ENCODE results near the gene PRKN.

Gene PRKN

GRCh38 chr6:162331911-162332310 lies 395.7 kb downstream of the PRKN start:
- ATAC-seq (ENCODE audit: low read depth) (no peak), DNase-seq (ENCODE audit: low spot score) (no peak)
- H3K9me3 ChIP-seq (ENCODE audit: severe bottlenecking) = no peaks in the 10 kb centered on the region
- no peaks in the 10 kb centered on the region for H3K4me1 ChIP-seq (ENCODE audit: insufficient read depth, poor library complexity, severe bottlenecking)
- H3K4me3 ChIP-seq (ENCODE audit: severe bottlenecking) = no peak overlapping the region
- H3K27ac ChIP-seq (ENCODE audit: poor library complexity, severe bottlenecking) = no peak overlapping the region
- H3K27me3 ChIP-seq (ENCODE audit: insufficient read depth, poor library complexity, severe bottlenecking) = no peaks in the 10 kb centered on the region
- TF ChIP-seq CTCF (IDR thresholded peaks at IDR 0.05; ENCODE audit: poor library complexity, severe bottlenecking) = no peak
- H3K36me3 ChIP-seq (ENCODE audit: low read depth) = no peaks in the 10 kb centered on the region

- no peaks in the 10 kb centered on the region for H3K4me1 ChIP-seq (ENCODE audit: insufficient read depth, poor library complexity, severe bottlenecking)
- H3K27ac ChIP-seq (ENCODE audit: poor library complexity, severe bottlenecking) = no peak overlapping the region
- no peak overlapping the region for H3K4me3 ChIP-seq (ENCODE audit: severe bottlenecking)
- no peak for TF ChIP-seq CTCF (IDR thresholded peaks at IDR 0.05; ENCODE audit: poor library complexity, severe bottlenecking)
- H3K9me3 ChIP-seq (ENCODE audit: severe bottlenecking) = no peaks in the 10 kb centered on the region
- H3K27me3 ChIP-seq (ENCODE audit: insufficient read depth, poor library complexity, severe bottlenecking) = no peaks in the 10 kb centered on the region
- ATAC-seq (ENCODE audit: low read depth) = no peak
- no peaks in the 10 kb centered on the region for H3K36me3 ChIP-seq (ENCODE audit: low read depth)
- no peak for DNase-seq (ENCODE audit: low spot score)
Measured at GRCh38 chr6:162325826-162326225, 401.7 kb downstream of the PRKN start.

GRCh38 chr6:162325051-162325450 lies 402.5 kb downstream of the PRKN start:
- no peak for TF ChIP-seq CTCF (IDR thresholded peaks at IDR 0.05; ENCODE audit: poor library complexity, severe bottlenecking)
- Histone ChIP-seq H3K36me3 (ENCODE audit: low read depth) (no peaks in the 10 kb centered on the region), H3K27me3 (ENCODE audit: insufficient read depth, poor library complexity, severe bottlenecking) (no peaks in the 10 kb centered on the region), H3K9me3 (ENCODE audit: severe bottlenecking) (no peaks in the 10 kb centered on the region), H3K4me3 (ENCODE audit: severe bottlenecking) (no peak overlapping the region), H3K4me1 (ENCODE audit: insufficient read depth, poor library complexity, severe bottlenecking) (no peaks in the 10 kb centered on the region), H3K27ac (ENCODE audit: poor library complexity, severe bottlenecking) (no peak overlapping the region)
- DNase-seq (ENCODE audit: low spot score) (no peak), ATAC-seq (ENCODE audit: low read depth) (no peak)

GRCh38 chr6:162315291-162315690 lies 412.3 kb downstream of the PRKN start:
- Histone ChIP-seq H3K4me3 (ENCODE audit: severe bottlenecking) (no peak overlapping the region), H3K27ac (ENCODE audit: poor library complexity, severe bottlenecking) (no peak overlapping the region), H3K27me3 (ENCODE audit: insufficient read depth, poor library complexity, severe bottlenecking) (no peaks in the 10 kb centered on the region), H3K9me3 (ENCODE audit: severe bottlenecking) (no peaks in the 10 kb centered on the region), H3K36me3 (ENCODE audit: low read depth) (no peaks in the 10 kb centered on the region), H3K4me1 (ENCODE audit: insufficient read depth, poor library complexity, severe bottlenecking) (no peaks in the 10 kb centered on the region)
- no peak for ATAC-seq (ENCODE audit: low read depth)
- no peak for TF ChIP-seq CTCF (IDR thresholded peaks at IDR 0.05; ENCODE audit: poor library complexity, severe bottlenecking)
- DNase-seq (ENCODE audit: low spot score) = no peak

- no peak for TF ChIP-seq CTCF (IDR thresholded peaks at IDR 0.05; ENCODE audit: poor library complexity, severe bottlenecking)
- Histone ChIP-seq H3K4me1 (ENCODE audit: insufficient read depth, poor library complexity, severe bottlenecking) (no peaks in the 10 kb centered on the region), H3K27ac (ENCODE audit: poor library complexity, severe bottlenecking) (no peak overlapping the region), H3K4me3 (ENCODE audit: severe bottlenecking) (no peak overlapping the region), H3K9me3 (ENCODE audit: severe bottlenecking) (no peaks in the 10 kb centered on the region), H3K27me3 (ENCODE audit: insufficient read depth, poor library complexity, severe bottlenecking) (no peaks in the 10 kb centered on the region), H3K36me3 (ENCODE audit: low read depth) (no peaks in the 10 kb centered on the region)
- DNase-seq (ENCODE audit: low spot score) = no peak
- no peak for ATAC-seq (ENCODE audit: low read depth)
Measured at GRCh38 chr6:162313922-162314660, 413.5 kb downstream of the PRKN start.
